ENCODE results near the gene TCTA. TPM values are rescaled to one million over a fixed set of nuclear protein-coding genes. Genes with fewer than 3 reads are reported as not detected.
A peak's percentile ranks its signal among the peaks of the same experiment; 100 is the strongest.

Gene TCTA
- total RNA-seq, 1 donor from 2014 or later, result 30.0 TPM

- no peaks in the 10 kb centered on the region for H3K27me3 Mint-ChIP-seq (ENCODE audit: insufficient read depth)
- DNase-seq (ENCODE audit: low spot score), result no peak
- no peaks in the 10 kb centered on the region for H3K4me1 Mint-ChIP-seq (ENCODE audit: low read depth)
Measured at GRCh38 chr3:49454458-49454857, 42.2 kb downstream of the TCTA start.

GRCh38 chr3:49454898-49455681 is 42.9 kb downstream of the TCTA start:
- DNase-seq (ENCODE audit: low spot score), result no peak
- no peak overlapping the region for H3K4me3 Mint-ChIP-seq
- no peaks in the 10 kb centered on the region for H3K36me3 Mint-ChIP-seq (ENCODE audit: low read depth)
- no peak overlapping the region for H3K27ac Mint-ChIP-seq
- H3K27me3 Mint-ChIP-seq (ENCODE audit: insufficient read depth), result no peaks in the 10 kb centered on the region
- H3K4me1 Mint-ChIP-seq (ENCODE audit: low read depth), result no peaks in the 10 kb centered on the region
- no peaks in the 10 kb centered on the region for H3K9me3 Mint-ChIP-seq
- intact Hi-C loops (cut with micrococcal nuclease), result no loop called here

More at GRCh38 chr3:49454458-49454857, 42.2 kb downstream of the TCTA start:
- no peaks in the 10 kb centered on the region for H3K36me3 Mint-ChIP-seq (ENCODE audit: low read depth)
- H3K27ac Mint-ChIP-seq, result no peak overlapping the region
- intact Hi-C loops (cut with micrococcal nuclease), result no loop called here
- H3K4me3 Mint-ChIP-seq, result no peak overlapping the region
- H3K9me3 Mint-ChIP-seq, result no peaks in the 10 kb centered on the region

- intact Hi-C loops (cut with micrococcal nuclease), result no loop called here
- Mint-ChIP-seq H3K36me3 (ENCODE audit: low read depth) (no peaks in the 10 kb centered on the region), H3K4me3 (no peak overlapping the region), H3K27me3 (ENCODE audit: insufficient read depth) (no peaks in the 10 kb centered on the region), H3K27ac (no peak overlapping the region), H3K9me3 (no peaks in the 10 kb centered on the region), H3K4me1 (ENCODE audit: low read depth) (no peaks in the 10 kb centered on the region)
- DNase-seq (ENCODE audit: low spot score), result no peak
Measured at GRCh38 chr3:49456466-49456865, 44.2 kb downstream of the TCTA start.

- DNase-seq (ENCODE audit: low spot score), result no peak
- intact Hi-C loops (cut with micrococcal nuclease), result no loop called here
- no peaks in the 10 kb centered on the region for H3K9me3 Mint-ChIP-seq
- H3K27ac Mint-ChIP-seq, result no peak overlapping the region
- H3K27me3 Mint-ChIP-seq (ENCODE audit: insufficient read depth), result peaks cover 2% of the 10 kb centered on the region
- H3K4me3 Mint-ChIP-seq, result no peak overlapping the region
- H3K4me1 Mint-ChIP-seq (ENCODE audit: low read depth), result peaks cover 7% of the 10 kb centered on the region
- no peaks in the 10 kb centered on the region for H3K36me3 Mint-ChIP-seq (ENCODE audit: low read depth)
Measured at GRCh38 chr3:49460188-49460890, 48.1 kb downstream of the TCTA start.

- Mint-ChIP-seq H3K27ac (no peak overlapping the region), H3K4me3 (no peak overlapping the region)
Measured at GRCh38 chr3:49460956-49461355, 48.7 kb downstream of the TCTA start.

GRCh38 chr3:49461443-49462171 is 49.4 kb downstream of the TCTA start:
- H3K9me3 Mint-ChIP-seq, result no peaks in the 10 kb centered on the region
- DNase-seq (ENCODE audit: low spot score), result no peak
- H3K36me3 Mint-ChIP-seq (ENCODE audit: low read depth), result no peaks in the 10 kb centered on the region
- peaks cover 7% of the 10 kb centered on the region for H3K4me1 Mint-ChIP-seq (ENCODE audit: low read depth)
- peak overlapping the region; percentile 7 for H3K27ac Mint-ChIP-seq
- peaks cover 2% of the 10 kb centered on the region for H3K27me3 Mint-ChIP-seq (ENCODE audit: insufficient read depth)
- intact Hi-C loops (cut with micrococcal nuclease), result no loop called here
- H3K4me3 Mint-ChIP-seq, result no peak overlapping the region

More at GRCh38 chr3:49460956-49461355, 48.7 kb downstream of the TCTA start:
- Mint-ChIP-seq H3K27me3 (ENCODE audit: insufficient read depth) (peaks cover 2% of the 10 kb centered on the region), H3K9me3 (no peaks in the 10 kb centered on the region), H3K36me3 (ENCODE audit: low read depth) (no peaks in the 10 kb centered on the region), H3K4me1 (ENCODE audit: low read depth) (peaks cover 7% of the 10 kb centered on the region)
- DNase-seq (ENCODE audit: low spot score), result no peak
- intact Hi-C loops (cut with micrococcal nuclease), result no loop called here

GRCh38 chr3:49462222-49462621 is 50.0 kb downstream of the TCTA start:
- intact Hi-C loops (cut with micrococcal nuclease), result no loop called here
- H3K36me3 Mint-ChIP-seq (ENCODE audit: low read depth), result no peaks in the 10 kb centered on the region
- H3K27me3 Mint-ChIP-seq (ENCODE audit: insufficient read depth), result peaks cover 2% of the 10 kb centered on the region
- no peaks in the 10 kb centered on the region for H3K9me3 Mint-ChIP-seq
- no peak for DNase-seq (ENCODE audit: low spot score)
- peaks cover 7% of the 10 kb centered on the region for H3K4me1 Mint-ChIP-seq (ENCODE audit: low read depth)
- H3K27ac Mint-ChIP-seq, result no peak overlapping the region
- no peak overlapping the region for H3K4me3 Mint-ChIP-seq

- Mint-ChIP-seq H3K4me3 (no peak overlapping the region), H3K27me3 (ENCODE audit: insufficient read depth) (peaks cover 2% of the 10 kb centered on the region), H3K27ac (no peak overlapping the region), H3K9me3 (no peaks in the 10 kb centered on the region), H3K36me3 (ENCODE audit: low read depth) (no peaks in the 10 kb centered on the region), H3K4me1 (ENCODE audit: low read depth) (peaks cover 13% of the 10 kb centered on the region)
- intact Hi-C loops (cut with micrococcal nuclease), result no loop called here
- DNase-seq (ENCODE audit: low spot score), result no peak
Measured at GRCh38 chr3:49465270-49466034, 53.2 kb downstream of the TCTA start.

Other genes with a start within 250 kb of the TCTA start
- 27.6 and 29.1 TPM in 2 replicates for gene CCDC71, start 246.1 kb upstream of the TCTA start, total RNA-seq
- 2.6 and 2.9 TPM in 2 replicates for gene KLHDC8B, start 240.8 kb upstream of the TCTA start, total RNA-seq
- gene C3orf62, start 135.2 kb upstream of the TCTA start, total RNA-seq, result 9.1 and 10.1 TPM in 2 replicates
- gene USP4, start 72.4 kb upstream of the TCTA start, total RNA-seq, result 84.4 and 90.2 TPM in 2 replicates
- 181 and 188 TPM in 2 replicates for gene GPX1, start 54.1 kb upstream of the TCTA start, total RNA-seq
- gene RHOA, start 447 bp upstream of the TCTA start, total RNA-seq, result 376 and 381 TPM in 2 replicates
- 2.2 and 2.7 TPM in 2 replicates for gene AMT, start 10.1 kb downstream of the TCTA start, total RNA-seq
- gene NICN1, start 16.9 kb downstream of the TCTA start, total RNA-seq, result 13.5 and 14.1 TPM in 2 replicates
- gene DAG1, start 57.8 kb downstream of the TCTA start, total RNA-seq, result 20.5 and 23.7 TPM in 2 replicates
- gene BSN, start 142.1 kb downstream of the TCTA start, total RNA-seq, result 0.13 and 0.34 TPM in 2 replicates

Measured in activated T-helper 1 cell treated with anti-CD3 and anti-CD28 coated beads, Interleukin-12 subunit alpha, Interleukin-12 subunit beta, Interleukin-2, Interleukin-4 antibody, amounts not matched to agents 30 ng/mL and 10 ng/mL and 1 ng/mL, durations not matched to agents 14 hours and 24 hours and 36 hours (primary cell).